Subcutaneous adipose tissue (tissue), 4 donors: ENCODE data around the gene MAML3. TPM values are rescaled to one million over a fixed set of nuclear protein-coding genes. Genes with fewer than 3 reads are reported as not detected.

Experiments used
- total RNA-seq, 4 donors: library from RNA; depleted of rRNA; stranded (reverse); fragments of >200 nt; gene quantifications; one replicate each; pipeline ENCODE4 v1.1.0, GENCODE V29; 2016
- TF ChIP-seq, protein P1 (sequence below): fragments of 450-650 bp; IDR thresholded peaks from one replicate; pipeline ENCODE4 v1.5.1; 2016; ENCODE audit warnings: low read depth, mild to moderate bottlenecking, control low read depth, antibody characterized with exemption, moderate library complexity

MAML3 gene
- total RNA-seq, 4 donors from 2014 or later = 3.5 to 11.1 (median 9.1) TPM

DNA sequence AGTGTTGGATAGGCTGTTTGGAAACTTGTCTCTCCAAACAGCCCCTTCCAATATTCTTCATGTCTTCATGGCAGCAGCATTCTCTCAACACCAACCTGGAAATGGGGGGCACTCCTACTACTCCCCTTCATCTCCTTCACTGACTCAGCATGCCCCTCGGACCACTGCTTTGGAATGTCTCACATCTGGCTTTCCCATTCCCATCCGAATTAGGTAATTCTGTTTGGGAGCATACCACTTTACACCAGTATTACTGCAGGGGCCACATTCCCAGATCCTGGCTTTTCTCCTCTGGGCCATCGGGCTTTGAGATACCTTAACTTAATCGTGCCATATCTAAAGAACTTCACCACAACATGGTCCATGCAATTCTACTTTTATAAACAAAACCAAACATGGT lies 100.8 kb downstream of the MAML3 start:
- TF ChIP-seq, protein P1, sequence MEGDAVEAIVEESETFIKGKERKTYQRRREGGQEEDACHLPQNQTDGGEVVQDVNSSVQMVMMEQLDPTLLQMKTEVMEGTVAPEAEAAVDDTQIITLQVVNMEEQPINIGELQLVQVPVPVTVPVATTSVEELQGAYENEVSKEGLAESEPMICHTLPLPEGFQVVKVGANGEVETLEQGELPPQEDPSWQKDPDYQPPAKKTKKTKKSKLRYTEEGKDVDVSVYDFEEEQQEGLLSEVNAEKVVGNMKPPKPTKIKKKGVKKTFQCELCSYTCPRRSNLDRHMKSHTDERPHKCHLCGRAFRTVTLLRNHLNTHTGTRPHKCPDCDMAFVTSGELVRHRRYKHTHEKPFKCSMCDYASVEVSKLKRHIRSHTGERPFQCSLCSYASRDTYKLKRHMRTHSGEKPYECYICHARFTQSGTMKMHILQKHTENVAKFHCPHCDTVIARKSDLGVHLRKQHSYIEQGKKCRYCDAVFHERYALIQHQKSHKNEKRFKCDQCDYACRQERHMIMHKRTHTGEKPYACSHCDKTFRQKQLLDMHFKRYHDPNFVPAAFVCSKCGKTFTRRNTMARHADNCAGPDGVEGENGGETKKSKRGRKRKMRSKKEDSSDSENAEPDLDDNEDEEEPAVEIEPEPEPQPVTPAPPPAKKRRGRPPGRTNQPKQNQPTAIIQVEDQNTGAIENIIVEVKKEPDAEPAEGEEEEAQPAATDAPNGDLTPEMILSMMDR = no peak

DNA sequence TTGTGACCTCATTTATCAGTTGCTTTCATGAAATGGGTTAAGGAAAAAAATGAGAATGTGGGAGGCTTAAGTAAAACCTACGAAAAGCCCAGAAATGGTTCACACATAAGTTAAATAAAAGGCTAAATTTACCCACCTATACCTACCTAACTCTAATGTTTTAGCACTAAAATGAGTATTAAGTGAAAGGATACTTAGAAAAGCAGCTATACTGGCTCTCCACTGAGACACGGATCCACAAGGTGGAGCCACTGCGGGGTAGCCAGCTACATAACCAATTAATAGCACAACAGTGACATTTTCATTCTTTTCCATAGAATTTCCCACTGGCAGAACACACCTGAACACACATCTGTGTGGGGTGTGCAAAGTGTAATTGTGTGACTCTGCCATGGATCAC lies 101.9 kb downstream of the MAML3 start:
- TF ChIP-seq, protein P1 = no peak

DNA sequence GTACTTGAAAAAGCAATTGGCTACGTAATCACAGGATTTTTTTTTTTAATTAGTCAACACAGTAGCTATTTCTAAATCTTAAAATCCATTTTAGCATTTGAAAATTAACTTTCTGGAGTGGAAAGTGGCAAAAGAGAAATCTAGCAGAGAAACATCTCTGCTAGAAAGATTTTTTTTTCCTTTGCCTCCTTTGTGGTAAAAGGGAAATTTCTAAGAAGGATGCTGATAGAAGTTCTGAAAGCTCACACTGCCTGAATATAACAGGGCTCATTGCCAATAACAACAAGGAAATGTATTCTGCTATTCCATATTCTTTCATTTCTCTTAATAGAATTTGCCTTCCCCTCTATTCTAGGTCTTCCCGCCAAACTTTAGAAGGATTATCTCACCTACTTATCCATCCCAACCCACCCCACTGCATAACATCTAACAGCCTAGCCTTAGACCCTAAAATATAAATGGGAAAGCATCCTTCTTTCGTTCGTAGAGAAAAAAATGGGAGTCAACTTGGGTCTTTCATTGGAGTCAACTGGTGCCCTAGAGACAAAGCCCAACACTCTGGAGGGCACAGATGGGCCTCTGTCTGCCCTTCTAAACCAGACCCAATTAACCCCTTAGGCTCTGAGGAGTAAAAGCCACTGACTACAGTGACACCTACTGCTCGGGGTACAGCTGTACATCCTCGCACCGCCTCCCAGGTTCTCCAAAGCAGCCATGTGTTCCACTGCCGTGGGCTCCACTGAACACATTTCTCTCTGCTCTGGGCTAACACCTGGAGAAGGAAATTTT lies 103.9 kb downstream of the MAML3 start:
- TF ChIP-seq, protein P1 = no peak

DNA sequence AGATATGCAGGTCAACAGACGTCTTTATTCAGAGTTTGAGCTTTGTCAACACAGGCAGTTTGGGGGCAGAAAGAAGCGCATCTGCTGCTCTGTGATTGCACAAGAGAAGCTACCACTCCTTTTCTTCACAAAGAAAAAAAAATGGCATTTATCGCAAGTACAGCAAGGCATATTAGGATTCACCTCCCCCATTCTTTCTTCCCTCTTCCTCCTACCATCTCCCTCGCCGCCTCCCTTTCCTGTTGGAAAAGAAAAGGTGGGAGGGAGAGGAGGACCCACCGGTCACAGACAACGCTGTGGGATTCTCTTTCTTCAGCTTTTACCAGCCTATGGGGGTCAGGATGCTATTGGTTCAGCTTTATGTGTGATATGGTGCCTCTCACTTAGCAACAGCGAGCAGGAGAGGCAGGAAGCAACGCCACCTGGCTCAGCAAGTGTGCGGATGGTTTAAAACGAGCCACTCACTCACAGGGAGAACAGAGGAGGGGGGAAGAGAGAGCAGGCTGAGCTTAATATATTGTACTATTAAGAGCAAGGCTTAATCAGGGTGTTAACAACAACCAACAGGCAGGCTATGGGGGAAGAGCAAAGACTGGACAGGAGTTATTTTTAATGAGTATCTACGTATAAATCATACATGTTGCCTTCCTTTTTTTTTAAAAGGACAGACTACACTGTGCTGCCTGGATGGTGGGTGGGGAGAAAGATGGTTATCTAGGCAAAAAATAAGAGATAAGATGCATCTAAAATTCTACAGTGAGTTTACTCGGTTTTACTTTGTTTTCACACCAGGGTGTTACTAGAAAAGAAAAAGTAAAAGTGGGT lies 104.7 kb downstream of the MAML3 start:
- TF ChIP-seq, protein P1 = no peak

DNA sequence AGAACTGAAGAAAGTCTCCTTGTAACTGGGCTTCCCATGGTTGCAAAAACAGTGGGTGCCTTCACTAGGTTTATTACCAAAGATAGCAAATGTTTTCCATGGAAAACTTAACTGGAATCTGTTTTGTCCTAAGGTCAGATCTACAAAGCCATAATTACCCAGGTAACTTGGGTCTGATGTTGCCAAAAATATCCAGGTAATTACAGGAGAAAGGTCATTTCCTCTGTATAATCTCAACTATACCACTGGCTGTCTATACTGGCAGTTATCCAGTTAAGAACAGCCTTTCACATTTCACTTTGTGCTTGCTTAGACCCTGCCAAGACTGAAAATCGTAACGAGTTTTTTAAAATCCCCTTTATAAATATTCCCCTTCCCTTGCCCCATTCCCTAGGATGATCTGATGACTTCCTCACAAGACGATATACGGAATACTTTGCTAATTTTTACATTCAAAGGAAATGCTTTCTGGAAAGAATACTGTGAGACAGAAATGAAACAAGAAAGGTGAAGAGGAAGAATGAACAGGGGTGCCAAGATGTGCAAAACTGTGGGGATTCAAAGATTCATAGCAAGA lies 105.5 kb downstream of the MAML3 start:
- TF ChIP-seq, protein P1 = no peak

DNA sequence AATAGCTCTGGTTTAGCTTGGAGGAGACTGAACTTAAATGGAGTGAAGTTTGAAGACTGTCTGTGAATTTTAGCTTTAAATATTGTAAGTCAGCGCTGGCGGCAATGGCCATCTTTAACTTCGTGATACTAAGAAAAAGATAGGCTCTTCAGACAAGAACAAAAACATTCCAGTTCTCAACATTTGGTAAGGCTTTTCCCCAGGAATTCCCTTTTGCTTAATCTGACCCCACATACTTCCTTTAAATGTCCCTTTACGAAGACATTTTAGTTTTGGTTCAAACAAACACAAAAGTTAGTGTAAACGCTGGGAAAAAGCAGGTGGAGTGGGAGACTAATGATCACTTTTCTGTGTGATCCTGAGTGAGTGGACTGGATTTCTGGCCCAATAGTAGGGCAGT lies 106.2 kb downstream of the MAML3 start:
- TF ChIP-seq, protein P1 = no peak
